Midbrain (tissue), 1 donor: Measurements from ENCODE around the gene COMMD2.

Source experiments
- DNase-seq: peaks from one replicate; lab custom pipeline; 2025; lab: John Stamatoyannopoulos, UW

COMMD2 gene

DNA sequence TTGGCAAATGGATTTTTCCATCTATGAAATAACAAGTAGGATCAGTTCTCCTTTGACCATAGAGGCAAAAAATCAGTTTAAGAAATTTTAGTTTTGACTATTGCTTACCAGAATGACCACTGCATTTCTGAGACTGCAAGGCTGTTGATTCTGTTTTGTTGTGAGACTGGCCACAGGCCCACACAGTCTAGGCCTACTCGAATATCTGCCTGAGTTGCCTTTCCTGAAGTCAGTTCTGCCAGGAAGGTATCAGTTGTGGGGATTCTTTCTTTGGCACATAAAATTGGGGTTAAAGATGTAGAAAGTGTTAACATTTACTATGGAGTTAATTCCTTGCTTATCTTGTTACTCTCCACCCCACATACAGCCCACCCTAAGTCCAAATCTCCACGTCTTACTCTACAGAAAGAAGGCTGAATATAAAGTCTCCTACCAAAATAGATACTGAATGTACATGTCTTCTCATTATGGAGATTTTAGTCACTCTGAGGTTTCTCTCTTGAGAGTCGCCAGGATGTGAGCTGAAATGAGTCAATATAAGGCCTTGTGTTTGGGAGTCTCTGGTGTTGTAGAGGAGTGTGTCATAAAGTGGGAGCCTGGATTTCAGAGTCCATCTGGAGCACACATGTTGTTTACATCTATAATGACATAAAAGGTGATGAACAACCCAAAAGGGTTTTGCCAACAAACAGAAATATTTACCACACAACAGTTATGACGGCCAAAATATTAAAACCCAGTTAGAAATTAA, 49.4 kb downstream of the COMMD2 start:
- no peak for DNase-seq

DNA sequence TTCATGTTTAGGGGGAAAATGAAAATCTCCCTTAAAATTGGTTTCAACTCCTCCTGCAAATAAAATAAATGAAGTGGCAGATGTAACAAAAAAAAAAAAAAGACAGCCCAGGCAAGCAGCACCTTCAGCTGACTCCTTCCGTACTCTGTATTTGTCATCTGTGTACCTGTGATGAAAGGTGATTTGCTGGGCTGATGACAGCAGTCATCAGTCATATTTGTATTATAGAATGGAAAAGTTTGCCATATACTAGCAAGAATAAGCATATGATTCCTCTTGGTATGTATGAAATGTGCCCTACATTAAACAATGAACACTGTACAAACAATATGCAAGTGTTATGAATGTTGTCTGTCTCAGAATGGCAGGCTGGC, 50.3 kb downstream of the COMMD2 start:
- no peak for DNase-seq

DNA sequence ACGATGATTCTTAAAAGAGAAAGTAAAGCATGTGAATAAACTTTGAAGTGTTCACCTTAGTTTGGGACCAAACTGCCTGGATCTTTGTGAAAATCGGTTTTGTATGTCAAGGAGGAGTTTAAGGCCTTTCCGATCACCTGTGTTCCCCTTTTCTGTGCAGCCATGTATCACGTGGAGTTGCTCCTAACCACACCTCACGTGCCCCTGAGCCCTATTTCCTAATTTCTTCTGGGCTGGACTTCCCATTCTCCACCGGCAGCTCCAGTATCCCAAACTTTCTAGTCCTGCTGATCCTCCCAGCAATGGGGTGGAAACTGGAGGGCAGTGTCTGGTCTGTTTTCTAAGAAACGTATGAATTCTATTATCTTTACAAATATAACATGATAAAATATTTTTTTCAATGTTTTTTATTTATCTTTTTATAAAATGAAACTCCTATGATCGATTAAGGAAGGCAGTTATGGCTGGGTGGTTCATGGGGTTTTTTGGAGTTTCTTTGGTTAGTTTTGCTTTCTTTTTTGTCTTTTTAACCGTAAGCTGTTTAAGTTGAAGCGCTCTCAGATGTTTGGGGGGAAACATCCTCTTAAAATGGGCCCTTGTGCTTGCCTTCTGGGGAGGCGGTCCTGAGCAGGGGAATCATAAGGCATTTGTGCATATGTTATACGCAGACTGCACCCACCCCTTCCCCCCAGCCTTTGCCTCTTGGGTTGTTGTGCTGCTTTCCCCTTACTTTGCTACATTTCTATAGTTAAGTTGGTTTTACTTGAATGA, 50.9 kb downstream of the COMMD2 start:
- no peak for DNase-seq
